HG03571 (cell line): ENCODE measurements around the gene OBP2A.
"Not testable (repeated sequence)": the region's sequence is repeated elsewhere in the genome, so short reads cannot be mapped to it uniquely, and the experiment has no call there.

Source experiments
- ATAC-seq: cut with Tn5 transposase; IDR thresholded peaks from one replicate; pipeline ENCODE4 v1.9.1; 2021; ENCODE audit not compliant: unreplicated experiment

Gene OBP2A

DNA sequence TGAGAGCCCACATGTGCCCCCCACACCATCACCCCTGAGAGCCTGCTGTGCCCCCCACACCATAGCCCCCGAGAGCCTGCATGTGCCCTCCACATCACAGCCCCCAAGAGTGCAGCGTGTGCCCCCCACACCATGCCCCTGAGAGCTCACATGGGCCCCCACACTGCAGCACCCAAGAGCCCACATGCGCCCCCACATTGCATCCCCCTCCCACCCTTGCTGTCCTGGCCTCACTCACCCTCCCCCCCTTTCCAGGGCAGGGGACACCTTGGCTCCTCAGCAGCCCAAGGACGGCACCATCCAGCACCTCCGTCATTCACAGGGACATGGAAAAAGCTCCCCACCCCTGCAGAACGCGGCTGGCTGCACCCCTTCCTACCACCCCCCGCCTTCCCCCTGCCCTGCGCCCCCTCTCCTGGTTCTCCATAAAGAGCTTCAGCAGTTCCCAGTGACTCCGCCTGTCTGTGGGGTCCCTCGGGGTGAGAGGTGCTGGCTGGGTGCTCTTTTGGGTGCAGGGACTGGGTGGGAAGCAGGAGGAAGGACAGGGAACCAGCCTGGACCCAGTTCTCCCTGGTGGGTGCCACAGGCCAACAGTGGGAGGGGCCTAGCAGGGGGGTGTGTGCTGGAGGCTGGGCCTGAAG is 19.7 kb upstream of the OBP2A start:
- no peak for ATAC-seq

DNA sequence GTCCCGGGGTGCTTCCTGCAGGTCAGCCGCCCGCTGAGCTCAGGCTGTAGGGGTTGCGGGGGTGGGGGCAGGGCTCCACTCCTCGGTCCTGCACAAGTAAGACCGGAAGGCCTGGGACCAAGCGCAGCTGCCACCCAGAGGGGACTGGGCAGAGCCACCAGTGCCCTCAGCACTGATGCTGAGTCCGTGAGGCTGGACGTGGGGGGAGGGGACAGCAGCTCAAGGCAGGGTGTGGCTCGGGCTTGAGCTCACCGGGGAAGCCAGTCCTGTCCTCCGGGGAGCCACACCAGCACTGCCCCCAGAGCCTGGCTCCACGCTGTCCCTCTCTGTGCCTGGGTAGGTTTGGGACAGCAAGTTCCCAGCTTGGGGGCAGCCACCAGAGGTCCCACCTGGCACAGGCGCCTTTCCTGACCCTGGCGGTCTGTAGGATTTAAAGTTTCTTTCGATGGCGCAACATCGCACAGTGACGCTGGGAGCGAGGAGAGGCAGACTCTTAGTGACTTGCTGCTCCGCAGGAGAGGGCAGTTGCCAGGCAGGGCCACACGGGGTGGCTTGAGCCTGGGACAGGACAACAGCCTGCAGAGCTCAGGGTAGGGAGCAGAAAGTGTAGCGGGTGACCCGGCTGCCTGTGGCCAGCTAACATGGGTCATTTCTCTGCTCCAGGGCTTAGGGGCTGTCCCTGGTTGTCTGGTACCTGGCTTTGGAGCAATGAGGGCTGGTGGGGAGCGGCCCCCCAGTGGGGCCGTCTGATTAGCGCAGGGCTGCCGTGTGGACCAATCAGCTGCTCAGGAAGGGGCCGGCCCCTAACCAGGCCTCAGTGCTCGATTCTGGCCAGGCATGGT is 19.0 kb upstream of the OBP2A start:
- ATAC-seq = no peak

DNA sequence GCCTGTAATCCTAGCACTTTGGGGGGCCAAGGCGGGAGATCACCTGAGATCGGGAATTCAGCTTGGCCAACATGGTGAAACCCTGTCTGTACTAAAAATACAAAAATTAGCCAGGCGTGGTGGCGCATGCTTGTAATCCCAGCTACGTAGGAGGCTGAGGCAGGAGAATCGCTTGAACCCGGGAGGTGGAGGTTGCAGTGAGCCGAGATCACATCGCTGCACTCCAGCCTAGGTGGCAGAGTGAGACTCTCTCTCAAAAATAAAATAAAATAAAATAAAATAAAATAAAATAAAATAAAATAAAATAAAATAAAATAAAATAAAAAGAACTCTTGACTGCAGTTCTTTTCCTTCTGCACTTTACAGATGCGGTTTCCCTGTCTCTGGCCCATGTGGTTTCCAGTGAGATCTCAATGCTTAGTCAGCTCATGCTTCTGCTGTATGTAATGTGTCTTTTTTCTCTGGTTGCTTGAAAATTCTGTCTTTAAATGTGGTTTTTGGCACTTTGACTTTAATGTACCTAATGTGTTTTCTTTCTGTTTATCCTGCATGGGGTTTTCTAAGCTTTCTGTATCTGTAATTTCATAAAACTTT is 17.0 kb upstream of the OBP2A start:
- ATAC-seq = not testable (repeated sequence)

DNA sequence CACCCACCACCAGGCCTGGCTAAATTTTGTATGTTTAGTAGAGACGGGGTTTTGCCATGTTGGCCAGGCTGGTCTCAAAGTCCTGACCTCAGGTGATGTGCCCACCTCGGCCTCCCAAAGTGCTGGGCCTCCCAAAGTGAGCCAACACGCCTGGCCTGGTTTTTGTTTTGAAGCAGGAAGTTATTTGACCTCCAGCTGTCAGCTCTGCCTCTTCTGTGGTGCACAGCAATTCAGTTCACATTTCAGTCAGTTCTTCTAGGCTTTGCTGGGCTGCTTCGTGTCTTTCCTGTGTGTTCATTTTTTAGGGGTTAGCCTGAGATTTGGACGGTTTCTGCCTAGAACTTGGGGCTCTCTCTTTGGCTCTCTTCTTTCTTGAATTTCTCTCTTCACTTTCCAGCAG is 15.8 kb upstream of the OBP2A start:
- ATAC-seq = no peak

DNA sequence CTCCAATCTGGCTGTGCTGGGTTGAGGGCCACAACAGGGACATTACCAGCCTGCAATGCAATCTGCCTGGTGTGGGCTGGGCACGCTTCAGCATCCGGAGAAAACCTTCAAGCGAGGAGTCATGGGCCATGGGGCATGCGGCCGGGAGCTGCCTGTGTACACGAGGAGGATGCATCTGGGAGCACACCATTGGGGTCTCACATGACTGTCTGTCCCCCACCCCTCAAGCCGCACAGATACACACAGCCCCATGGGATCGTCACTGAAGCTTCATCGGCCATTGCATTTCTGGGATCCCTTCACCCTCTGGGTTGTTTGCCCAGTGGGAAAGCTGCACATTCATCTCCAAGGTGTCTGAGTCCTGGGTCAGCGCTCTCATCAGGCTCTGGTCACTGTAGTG is 14.8 kb upstream of the OBP2A start:
- no peak for ATAC-seq

DNA sequence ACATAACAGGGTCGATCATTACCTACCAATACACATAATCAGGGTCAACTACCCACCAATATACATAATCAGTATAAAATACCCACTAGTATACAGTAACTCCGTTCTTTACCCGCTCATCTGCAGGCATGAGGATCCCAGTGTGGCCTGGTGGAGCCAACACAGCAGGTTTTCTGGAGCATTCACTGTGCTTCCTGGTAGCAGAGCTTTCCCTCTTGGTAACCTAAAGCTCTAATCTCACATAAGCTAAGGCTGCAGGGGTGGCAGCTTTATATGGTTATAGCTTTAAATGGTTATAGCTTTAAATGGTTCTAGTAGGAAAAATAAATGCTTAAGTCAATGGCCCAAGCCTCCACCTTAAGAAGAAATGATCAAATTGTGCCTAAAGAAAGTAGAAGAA is 12.8 kb upstream of the OBP2A start:
- no peak for ATAC-seq

DNA sequence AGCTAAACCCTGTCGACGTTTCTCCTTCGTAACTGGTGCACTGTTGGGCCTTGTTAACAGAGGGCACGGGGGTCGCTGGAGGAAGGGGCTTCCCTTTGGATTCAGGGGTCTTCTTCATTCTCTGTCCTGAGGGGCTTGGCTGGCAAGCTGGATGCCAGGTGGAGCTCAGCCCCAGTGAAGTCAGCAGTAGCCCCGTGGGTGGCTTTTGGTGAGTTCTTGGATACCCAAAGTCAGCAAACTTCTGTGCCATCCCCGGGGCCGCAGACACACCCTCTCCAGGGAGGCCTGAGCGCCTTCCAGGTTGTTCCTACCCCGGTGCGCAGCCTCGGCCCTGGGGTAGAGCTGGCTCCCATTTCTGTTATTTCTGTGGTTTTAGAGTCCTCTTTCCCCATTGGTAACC is 12.3 kb upstream of the OBP2A start:
- ATAC-seq = no peak

DNA sequence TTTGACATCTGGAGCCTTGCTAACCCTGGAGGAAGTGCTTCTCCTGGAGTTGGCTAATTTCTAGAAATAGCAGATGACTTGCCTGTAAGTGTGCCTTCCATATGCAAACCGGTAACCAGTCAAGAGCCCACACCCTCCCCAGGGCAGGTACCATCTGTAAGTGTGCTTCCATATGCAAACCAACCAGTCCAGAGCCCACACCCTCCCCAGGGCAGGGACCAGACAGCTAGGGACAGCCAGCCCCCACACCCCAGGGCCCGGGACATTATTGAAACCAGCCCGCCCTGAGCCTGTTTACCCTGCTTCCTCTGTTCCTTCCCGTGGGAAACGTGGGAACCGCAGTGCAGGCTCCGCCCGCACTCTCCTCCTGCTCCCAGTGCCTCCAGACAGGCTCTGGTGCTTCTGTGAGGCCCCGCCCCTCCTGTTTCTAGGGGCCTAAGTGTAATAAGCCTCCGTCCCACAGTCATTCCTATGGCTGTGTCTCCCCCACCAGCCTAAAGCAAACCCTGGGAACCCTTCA is 11.7 kb upstream of the OBP2A start:
- ATAC-seq = not testable (repeated sequence)

DNA sequence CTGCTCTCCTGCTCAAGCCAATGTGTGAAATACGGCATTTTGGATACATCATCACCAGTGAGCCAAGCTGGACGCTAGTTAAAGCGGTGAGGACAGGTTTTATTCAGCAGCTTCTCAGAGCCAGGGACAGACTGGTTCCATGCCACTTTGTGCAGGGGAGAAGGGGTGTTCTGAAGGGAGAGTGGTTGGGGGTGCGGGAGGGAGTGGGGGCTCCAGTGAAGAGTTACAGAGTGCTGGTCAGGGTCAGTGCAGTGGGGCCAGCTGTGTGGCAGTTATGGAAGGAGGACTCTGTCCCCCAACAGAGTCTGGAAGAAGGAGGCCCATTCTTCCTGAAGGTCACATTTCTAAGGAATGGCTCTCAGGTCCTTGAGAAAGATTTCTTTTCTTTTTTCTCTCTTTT is 11.1 kb upstream of the OBP2A start:
- ATAC-seq = not testable (repeated sequence)

DNA sequence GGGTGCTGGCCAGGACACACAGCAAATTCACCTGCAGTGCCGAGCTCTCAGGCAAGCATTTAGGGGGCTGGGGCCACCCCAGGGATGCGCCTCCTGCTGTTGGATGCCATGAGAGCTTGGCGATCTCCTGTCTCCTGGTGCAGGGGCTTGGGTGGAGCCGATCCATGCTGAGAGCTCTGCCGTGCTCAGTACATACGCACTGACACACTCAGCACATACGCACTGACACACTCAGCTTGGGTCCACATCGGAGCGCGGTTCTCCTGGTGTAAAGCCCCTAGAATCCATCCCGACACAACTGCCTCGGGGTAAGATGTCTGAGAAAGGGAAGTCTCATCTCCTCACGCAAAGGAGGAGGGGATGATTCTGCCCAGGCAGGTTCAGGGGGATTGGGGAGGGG is 10.3 kb upstream of the OBP2A start:
- not testable (repeated sequence) for ATAC-seq

DNA sequence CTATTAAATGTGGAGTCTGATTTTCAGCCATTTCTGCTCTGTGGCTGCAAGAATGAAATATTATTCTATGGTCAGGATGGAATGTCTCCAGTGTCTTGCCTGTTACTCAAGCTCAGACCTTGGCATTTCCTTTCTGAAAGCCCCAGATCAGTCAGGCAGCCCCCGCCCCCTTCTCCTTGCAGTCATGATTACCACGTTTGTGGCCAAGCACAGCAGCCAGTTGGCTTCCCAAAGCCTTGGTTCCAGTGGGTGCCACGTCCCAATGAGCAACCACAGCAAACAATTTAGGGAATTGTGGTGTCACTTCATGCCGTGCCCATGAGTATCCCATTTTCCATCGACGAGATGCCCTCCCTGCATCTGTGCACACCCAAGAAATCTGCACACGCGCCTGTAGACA is 9.7 kb upstream of the OBP2A start:
- no peak for ATAC-seq

DNA sequence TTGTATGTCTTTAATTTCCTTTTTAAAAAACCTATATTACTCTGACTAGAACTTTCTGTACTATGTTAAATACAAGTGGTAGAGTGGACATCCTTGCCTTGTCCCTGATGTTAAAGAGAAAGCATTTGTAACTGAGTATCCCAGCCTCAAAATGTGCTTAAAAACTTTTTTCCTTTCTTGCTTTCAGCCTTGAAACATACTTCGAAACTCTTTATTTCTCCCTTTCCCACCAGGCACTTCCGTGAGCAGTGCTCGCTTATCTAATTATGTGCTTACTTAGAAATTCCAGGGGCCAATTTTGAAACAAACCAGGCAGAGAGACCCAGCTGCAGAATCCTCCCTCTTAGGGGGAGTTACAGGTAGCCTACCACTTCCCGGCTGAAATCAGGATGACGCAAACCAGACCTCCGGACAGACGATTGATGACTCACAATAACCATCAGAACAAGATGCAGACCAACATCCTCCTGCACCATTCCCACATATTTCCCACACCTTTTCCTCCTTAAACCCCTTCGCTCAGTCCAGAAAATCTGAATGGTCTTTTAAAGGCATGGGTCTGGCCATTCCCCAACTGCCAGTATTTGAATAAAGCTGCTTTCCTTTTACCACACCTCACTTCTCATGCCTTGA is 2.5 kb upstream of the OBP2A start:
- not testable (repeated sequence) for ATAC-seq

DNA sequence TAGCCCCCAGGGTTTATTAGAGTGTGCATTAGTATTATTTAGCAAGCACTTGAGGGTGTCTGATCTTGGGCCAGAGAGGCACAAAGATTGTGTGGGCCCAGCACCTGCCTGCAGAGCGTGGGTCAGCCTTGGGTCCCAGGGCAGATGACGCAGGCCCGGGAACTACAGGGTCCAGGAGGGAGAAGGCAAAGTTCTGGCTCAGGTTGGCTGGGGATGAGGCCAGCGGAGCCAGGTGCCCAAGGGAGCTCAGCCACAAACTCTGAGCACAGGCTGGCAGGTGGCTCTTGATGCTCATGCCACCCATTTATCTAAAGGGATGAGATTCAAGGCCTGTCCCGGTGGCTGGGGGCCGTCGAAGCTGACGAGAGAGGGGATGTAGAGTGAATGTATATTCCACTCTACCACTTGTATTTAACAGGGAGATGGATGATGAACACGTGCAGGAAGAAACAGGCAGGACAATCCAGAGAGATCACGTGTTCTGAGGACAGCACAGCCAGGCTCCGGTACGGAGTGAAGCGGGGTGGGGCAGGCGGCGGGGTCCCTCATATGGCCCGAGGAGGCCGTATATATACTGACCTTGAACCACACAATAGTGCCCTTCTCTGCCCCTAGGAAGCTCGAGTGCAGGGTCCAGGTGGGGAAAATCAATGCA is 818 bp upstream of the OBP2A start:
- no peak for ATAC-seq

DNA sequence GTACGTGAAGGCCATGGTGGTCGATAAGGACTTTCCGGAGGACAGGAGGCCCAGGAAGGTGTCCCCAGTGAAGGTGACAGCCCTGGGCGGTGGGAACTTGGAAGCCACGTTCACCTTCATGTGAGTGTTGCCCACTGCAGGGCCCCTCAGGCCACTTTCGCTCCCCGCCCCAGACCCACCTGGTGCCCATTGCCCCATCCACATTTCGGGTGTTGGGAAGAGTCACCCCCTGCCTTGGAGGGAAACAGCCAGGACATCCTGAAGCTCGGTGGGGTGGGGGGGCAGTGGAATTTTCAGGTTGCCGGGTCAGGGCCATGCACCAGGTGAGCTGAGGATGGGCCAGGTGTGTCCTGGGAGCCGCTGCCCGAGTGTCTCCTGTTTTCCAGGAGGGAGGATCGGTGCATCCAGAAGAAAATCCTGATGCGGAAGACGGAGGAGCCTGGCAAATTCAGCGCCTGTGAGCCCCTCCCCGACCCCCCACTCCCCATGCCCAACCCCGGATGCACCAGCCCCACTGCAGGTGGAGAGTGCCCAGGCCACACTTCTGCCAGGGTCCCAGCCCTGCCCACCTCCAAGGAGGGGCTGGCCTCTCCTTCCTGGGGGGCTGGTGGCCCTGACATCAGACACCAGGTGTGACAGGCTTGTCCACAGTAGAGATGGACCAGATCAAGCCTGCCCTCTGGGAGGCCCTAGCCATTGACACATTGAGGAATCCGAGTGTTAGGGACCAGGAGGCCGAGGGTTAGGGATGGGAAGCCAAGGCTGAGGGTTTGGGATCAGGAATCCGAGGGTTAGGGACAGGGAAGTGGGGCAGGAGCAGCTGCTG is 1.1 kb downstream of the OBP2A start:
- ATAC-seq = not testable (repeated sequence)

DNA sequence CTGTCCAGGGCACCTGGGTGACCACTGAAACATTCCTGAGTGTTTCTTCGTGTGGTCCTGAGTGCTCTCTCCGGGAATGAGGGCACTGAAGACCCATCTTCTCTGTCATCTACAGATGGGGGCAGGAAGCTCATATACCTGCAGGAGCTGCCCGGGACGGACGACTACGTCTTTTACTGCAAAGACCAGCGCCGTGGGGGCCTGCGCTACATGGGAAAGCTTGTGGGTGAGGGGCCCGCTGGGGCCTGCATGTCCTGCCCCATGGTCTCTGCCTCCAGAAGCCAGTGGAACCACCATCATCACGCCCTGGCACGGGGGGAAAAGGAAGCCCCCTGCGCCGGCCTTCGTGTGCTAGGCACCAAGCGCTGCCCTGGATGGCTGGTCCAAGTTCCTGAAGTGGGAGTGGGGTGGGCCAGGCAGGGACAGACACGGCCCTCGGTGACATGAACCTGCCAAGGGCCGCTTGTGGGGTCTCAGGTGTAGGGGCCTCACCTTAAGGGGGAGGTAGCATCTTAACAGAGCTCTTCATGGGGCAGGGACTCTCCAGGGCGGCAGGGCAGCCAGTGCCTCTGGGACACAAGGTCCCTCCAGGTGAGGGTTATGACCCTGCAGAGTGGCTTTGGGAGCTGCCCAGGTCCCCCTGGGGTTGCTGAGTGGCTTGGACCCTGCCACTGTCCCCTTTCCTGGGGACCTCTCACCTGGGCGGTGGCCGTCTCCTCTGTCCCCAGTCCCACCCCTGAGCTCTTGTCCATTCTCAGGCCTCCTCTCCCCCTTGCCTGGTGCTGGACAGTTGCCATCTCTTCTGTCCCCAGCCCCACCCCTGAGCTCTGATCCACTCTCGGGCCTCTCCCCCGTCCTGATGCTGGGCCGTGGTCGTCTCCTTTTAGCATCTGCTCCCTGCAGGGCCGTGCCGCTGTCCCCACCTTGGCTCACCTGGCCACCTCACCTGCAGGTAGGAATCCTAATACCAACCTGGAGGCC is 2.1 kb downstream of the OBP2A start:
- no peak for ATAC-seq

DNA sequence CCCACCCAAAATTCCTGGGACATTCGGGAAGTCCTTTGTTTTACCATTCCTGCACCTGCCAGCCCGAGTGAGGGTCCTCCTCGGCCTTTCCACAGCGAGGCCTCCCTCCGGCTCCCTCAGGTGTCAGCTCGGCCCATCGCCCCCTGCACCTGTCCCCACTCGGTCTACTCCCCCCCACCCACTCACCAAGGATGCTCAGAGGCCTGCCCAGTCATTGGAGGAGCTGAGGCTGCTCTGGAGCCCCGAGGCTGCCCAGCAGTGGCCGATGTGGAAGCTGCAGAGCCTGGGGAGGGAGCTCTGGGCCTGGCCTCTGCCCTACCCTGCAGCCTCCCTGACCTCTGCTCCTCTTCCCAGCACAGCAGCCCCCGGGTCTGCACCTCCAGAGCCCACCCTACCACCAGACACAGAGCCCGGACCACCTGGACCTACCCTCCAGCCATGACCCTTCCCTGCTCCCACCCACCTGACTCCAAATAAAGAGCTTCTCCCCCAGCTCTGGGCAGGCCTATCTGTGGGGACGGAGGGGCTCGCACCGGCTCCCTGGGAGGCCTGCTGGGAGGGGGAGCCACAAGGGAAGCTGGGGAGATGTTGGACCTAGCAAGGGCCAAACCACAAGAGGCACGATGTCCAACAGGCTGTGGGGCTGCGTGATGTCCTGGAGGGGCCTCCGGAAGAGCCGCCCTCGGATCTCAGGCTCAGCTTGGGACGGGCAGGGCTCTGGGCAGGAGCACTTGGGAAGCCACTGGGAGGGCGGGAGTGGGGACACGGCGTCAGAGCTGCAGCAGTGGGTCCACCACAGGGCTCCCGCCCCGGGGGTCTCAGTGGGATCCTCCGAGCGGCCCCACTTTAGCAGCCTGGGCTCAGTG is 3.8 kb downstream of the OBP2A start:
- ATAC-seq = not testable (repeated sequence)

DNA sequence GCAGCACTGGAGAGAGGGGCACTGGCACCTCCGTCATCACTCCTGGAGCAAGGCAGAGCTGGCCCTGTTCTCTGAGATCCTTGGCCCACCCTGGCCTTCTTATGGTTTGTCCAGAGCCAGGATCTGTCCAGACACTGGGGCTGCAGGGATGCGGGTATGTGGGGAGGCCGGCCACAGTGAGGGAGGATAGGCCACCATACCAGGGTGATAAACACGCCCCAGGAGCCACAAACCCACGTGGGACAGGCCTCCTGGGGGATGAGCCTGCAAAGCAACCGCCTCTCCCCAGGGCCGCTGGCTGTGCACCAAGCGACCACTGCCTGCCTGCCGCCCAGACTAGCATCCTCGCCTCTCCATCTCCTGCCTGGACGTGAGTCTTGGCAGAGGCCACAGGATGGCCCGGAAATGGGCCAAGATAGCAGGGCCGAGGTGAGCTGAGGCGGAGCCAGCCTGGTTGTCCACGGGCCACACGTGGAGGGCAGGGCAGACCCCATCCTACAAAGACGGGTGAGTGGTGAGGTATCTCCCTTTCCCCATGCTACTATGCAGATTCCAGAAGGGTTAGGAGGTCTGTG is 4.5 kb downstream of the OBP2A start:
- no peak for ATAC-seq

DNA sequence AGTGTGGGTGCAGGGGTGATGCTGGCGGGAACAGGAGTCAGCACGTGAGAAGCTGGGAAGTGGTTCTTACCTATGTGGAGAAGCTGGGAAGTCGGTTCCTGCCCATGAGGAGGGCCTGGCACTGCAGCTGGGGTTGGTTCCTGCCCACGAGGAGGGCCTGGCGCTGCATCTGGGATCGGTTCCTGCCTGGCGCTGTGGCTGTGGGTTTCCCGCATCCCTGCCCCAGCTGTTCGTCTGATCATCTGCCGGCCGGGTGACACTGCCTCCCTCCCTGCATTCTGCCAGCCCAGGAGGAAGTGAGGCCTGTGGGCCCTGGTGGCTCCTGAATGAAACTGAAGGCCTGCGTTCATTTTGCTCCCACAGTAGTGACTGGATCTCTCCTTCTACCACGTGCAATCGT is 5.1 kb downstream of the OBP2A start:
- ATAC-seq = no peak
